GM12865 (cell line): ENCODE data around the gene CKS1B.
A peak's percentile ranks its signal among the peaks of the same experiment; 100 is the strongest.
"Not testable (repeated sequence)": the region's sequence is repeated elsewhere in the genome, so short reads cannot be mapped to it uniquely, and the experiment has no call there.

Experiments used
- DNase-seq: peaks from one replicate; pipeline ENCODE4 v3.0.0; 2010; ENCODE audit warnings: low read depth
- H3K4me3 ChIP-seq: 2 replicates; pipeline ENCODE4 v1.5.1; 2011; ENCODE audit warnings: mild to moderate bottlenecking, low read depth, low read length, control low read depth
- TF ChIP-seq, protein P1 (sequence below): IDR thresholded peaks from 2 replicates; pipeline ENCODE4 v1.5.1; 2011; ENCODE audit warnings: low read length, control low read depth, low read depth, inconsistent platforms; ENCODE audit not compliant: insufficient read depth; ENCODE audit errors: missing control alignments

Gene CKS1B

DNA sequence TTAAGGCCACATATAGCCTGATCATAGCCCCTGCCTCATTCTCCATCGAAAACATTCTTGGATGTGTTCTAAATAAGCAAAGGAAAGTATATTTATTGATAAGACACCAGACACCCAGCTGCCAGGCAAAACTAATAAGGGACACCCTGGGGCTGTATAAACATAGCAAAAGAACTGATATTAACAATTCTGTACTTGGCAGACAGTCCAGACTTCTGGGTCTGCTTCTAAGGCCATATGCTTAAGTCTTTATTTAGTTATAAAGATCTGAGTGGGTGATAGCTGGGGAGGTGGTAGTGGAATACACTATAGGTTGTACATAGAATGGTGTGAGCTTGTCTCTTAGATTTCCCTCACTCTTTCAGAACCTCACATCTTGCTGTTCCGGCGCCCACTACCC, 3.9 kb downstream of the CKS1B start:
- no peak overlapping the region for H3K4me3 ChIP-seq
- DNase-seq: no peak
- TF ChIP-seq, protein P1, sequence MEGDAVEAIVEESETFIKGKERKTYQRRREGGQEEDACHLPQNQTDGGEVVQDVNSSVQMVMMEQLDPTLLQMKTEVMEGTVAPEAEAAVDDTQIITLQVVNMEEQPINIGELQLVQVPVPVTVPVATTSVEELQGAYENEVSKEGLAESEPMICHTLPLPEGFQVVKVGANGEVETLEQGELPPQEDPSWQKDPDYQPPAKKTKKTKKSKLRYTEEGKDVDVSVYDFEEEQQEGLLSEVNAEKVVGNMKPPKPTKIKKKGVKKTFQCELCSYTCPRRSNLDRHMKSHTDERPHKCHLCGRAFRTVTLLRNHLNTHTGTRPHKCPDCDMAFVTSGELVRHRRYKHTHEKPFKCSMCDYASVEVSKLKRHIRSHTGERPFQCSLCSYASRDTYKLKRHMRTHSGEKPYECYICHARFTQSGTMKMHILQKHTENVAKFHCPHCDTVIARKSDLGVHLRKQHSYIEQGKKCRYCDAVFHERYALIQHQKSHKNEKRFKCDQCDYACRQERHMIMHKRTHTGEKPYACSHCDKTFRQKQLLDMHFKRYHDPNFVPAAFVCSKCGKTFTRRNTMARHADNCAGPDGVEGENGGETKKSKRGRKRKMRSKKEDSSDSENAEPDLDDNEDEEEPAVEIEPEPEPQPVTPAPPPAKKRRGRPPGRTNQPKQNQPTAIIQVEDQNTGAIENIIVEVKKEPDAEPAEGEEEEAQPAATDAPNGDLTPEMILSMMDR: no peak

DNA sequence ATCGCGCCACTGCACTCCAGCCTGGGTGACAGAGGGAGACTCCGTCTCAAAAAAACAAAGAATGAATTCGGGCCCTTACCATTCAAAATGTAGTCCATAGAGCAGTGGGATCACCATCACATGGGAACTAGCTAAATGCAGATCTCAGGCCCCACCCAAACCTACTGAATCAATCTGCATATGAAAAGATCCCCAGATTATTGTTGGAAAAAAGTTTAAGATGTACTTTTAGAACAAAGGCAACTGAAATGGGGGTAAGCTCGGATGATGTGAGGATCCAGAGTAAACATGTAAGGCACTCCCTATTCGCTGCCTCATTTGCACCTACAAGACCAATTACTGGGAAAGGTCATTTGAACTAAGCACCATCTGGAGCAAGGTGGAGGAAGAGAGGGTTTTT, 7.9 kb downstream of the CKS1B start:
- TF ChIP-seq, protein P1: no peak
- DNase-seq: no peak
- H3K4me3 ChIP-seq: peak overlapping the region; percentile 61

DNA sequence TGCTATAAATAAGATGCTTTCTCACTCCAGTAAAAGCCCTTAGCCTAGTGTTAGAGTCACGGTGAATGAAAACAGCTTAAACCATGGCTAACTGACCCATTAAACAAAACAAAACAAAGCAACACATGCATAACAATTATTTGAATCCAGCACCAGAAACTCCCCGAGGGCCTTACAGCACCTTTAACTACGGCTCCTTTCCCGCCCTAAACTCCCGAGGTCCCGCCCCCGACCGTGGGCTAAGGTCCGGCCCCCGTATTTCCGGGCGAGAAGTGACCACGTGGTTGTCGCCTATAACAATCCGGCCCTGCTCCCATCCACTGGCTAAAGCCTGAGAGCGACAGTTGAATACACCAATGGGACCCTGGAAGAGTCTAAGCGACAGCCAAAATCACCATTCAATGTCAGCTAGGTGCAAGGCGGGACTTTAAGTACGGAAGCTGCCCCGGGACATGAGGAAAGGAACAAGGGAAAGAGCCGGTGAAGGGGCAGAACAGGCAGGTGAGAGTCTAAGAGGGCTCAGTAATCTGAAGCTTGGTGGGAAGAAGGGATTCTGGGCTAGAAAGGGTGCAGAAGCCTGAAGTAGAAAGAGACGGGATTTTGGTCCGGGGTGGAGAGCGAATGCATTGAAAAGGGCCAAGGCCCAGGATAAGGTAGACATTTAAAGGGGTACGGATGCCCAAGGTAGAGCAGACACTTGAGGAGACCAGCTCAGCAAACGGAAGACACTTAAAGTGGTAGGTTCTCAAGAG, 8.6 kb downstream of the CKS1B start, which contains the start of gene FLAD1:
FLAD1 (plus strand) TSS at position 448 of the 752 bp plus-strand sequence. CDS start 351 bp downstream, outside the sequence.
- TF ChIP-seq, protein P1: no peak
- peak; percentile 100 for DNase-seq
- H3K4me3 ChIP-seq: peak within 1 kb of the TSS; percentile 78

DNA sequence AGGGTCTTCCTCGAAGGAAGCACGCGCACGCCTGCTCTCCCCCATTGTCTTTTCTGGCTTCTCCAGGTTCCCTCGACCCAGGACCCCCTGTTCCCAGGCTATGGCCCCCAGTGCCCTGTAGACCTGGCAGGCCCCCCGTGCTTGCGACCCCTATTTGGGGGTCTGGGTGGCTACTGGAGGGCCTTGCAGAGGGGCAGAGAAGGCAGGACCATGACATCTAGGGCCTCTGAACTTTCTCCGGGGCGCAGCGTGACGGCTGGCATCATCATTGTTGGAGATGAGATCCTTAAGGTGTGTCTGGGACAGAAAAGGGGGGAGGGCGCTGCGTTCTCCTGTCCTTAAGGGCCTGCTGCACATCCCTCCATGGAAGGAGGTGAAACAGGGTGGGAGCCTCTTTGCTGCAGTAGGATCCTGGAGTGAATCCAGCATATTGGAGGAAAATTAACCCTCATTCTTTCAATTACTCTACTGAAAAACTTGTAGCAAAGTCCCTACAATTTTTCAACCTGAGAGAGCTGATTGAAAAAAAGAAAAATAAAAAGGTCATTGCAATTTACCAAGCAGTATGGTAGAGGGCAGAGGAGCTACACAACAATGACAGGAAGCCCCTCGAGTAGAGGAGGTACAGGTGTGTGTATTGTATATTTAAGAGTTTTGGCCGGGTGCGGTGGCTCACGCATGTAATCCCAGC, 9.4 kb downstream of the CKS1B start:
- DNase-seq: no peak
- TF ChIP-seq, protein P1: no peak
- peak overlapping the region; percentile 78 for H3K4me3 ChIP-seq

DNA sequence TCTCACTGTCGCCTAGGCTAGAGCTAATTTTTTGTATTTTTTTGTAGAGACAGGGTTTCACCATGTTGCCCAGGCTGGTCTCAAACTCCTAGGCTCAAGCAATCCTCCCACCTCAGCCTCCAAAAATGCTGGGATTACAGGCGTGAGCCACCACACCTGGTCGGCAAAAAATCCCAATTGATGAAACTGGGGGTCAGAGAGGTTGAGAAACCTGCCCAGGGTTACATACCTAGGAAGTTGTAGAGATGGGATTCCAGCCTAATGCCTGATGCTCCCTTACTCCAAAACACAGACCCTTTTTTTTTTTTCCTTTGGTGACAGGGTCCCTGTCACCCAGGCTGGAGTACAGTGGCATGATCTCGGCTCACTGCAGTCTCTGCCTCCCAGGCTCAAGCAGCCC, 12.3 kb downstream of the CKS1B start:
- not testable (repeated sequence) for DNase-seq

DNA sequence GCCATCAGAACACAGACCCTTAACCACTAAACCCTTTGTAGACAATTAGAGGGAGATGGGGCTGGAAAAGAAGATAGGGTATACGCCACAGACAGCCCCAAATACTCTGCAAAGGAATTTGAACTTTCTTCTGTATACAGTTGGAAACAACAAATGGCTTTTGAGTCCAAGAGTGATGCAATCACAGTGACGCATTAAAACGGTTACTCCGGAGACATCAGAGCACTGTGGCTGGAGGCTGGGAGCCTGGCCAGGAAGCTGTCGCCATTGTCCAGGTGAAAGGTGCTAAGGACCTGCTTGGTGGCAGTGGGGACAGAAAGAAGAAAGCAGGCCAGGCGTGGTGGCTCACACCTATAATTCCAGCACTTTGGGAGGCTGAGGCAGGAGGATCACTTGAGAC, 12.8 kb downstream of the CKS1B start:
- DNase-seq: no peak
- TF ChIP-seq, protein P1: no peak
- no peak overlapping the region for H3K4me3 ChIP-seq

More for the DNA sequence above, 12.3 kb downstream of the CKS1B start:
- not testable (repeated sequence) for H3K4me3 ChIP-seq

DNA sequence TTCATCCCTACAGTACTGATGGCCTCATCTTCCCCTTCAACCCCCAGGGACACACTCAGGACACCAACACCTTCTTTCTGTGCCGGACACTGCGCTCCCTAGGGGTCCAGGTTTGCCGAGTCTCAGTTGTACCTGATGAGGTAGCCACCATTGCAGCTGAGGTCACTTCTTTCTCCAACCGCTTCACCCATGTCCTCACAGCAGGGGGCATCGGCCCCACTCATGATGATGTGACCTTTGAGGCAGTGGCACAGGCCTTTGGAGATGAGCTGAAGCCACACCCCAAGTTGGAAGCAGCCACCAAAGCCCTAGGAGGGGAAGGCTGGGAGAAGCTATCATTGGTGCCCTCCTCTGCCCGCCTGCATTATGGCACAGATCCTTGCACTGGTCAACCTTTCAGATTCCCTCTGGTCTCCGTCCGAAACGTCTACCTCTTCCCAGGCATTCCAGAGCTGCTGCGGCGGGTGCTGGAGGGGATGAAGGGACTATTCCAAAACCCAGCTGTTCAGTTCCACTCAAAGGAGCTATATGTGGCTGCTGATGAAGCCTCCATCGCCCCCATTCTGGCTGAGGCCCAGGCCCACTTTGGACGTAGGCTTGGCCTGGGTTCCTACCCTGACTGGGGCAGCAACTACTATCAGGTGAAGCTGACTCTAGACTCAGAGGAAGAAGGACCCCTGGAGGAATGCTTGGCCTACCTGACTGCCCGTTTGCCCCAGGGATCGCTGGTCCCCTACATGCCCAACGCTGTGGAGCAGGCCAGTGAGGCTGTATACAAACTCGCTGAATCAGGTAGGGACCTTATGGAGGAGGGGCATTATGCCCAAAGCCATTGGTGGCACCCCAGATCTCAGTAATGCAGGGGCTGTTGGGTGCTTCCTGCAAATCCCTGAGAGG, 13.8 kb downstream of the CKS1B start:
- H3K4me3 ChIP-seq: no peak overlapping the region
- no peak for DNase-seq
- TF ChIP-seq, protein P1: no peak
